H1 (cell line): ENCODE results near the gene RRN3. TPM values are rescaled to one million over a fixed set of nuclear protein-coding genes. Genes with fewer than 3 reads are reported as not detected.

Source experiments
- CTCF ChIA-PET: fragments of 300-600 bp; sonication (Branson Sonifier 250); formaldehyde crosslinking; loops from one replicate; lab custom pipeline; 2021; ENCODE audit not compliant: partially characterized antibody; lab: Charles Lee
- POLR2A ChIA-PET: fragments of 300-600 bp; sonication (Branson Sonifier 250); formaldehyde crosslinking; loops from one replicate; lab custom pipeline; 2021; ENCODE audit warnings: inconsistent platforms; ENCODE audit not compliant: partially characterized antibody; lab: Charles Lee
- DNase-seq, 2 experiments: peaks; one replicate each; pipeline versions ENCODE4 v3.0.0 to v3.0.0-alpha.2; 2010 to 2022; ENCODE audit warnings: low spot score in 2 of 2, low read depth in 1 of 2, mixed read lengths in 1 of 2
- FAIRE-seq: peaks from 2 replicates; lab custom pipeline; 2011; peaks lifted over from hg19 to GRCh38; lab: Jason Lieb, UNC
- H2AFZ ChIP-seq: 2 replicates; pipeline ENCODE4 v1.8.1; 2012; ENCODE audit warnings: low read length, inconsistent platforms
- H2AK5ac ChIP-seq: 2 replicates; pipeline ENCODE4 v1.6.1; 2013; ENCODE audit warnings: low read depth, low read length
- H2BK120ac ChIP-seq: replicated peaks from 2 replicates; pipeline ENCODE3; 2013; ENCODE audit warnings: low read depth, low read length, inconsistent platforms
- H2BK12ac ChIP-seq: 2 replicates; pipeline ENCODE4 v1.6.1; 2013; ENCODE audit warnings: low read depth, low read length
- H2BK15ac ChIP-seq: 2 replicates; pipeline ENCODE4 v1.6.1; 2013; ENCODE audit warnings: low read length
- H2BK20ac ChIP-seq: 2 replicates; pipeline ENCODE4 v1.6.1; 2013; ENCODE audit warnings: low read length
- H2BK5ac ChIP-seq: 2 replicates; pipeline ENCODE4 v1.6.1; 2013; ENCODE audit warnings: low read depth, low read length
- H3K14ac ChIP-seq: 2 replicates; pipeline ENCODE4 v1.6.1; 2013; ENCODE audit warnings: inconsistent platforms; ENCODE audit not compliant: insufficient read length
- H3K18ac ChIP-seq: 2 replicates; pipeline ENCODE4 v1.6.1; 2013; ENCODE audit warnings: low read length; ENCODE audit errors: extremely low read depth
- H3K23ac ChIP-seq: 2 replicates; pipeline ENCODE4 v1.6.1; 2013; ENCODE audit warnings: inconsistent platforms; ENCODE audit not compliant: insufficient read length
- H3K23me2 ChIP-seq: 2 replicates; pipeline ENCODE4 v1.6.1; 2013; ENCODE audit warnings: low read depth, low read length
- H3K27ac ChIP-seq: 2 replicates; pipeline ENCODE4 v1.6.1; 2011; ENCODE audit warnings: low read depth, low read length, inconsistent platforms
- H3K27me3 ChIP-seq, 4 experiments: replicated peaks in 1 of 4; 1 replicate in 1 of 4; 2 replicates in 3 of 4; pipeline versions ENCODE4 v1.6.1 to v1.8.1; 2011 to 2013; ENCODE audit warnings: low read length in 3 of 4, mild to moderate bottlenecking in 3 of 4, inconsistent platforms in 2 of 4, mixed read lengths in 2 of 4, moderate library complexity in 1 of 4; ENCODE audit not compliant: control insufficient read depth in 3 of 4, insufficient read depth in 3 of 4; ENCODE audit errors: extremely low read depth in 1 of 4
- H3K36me3 ChIP-seq, 4 experiments: 2 replicates each; pipeline versions ENCODE4 v1.6.1 to v1.8.1; 2011 to 2013; ENCODE audit warnings: mild to moderate bottlenecking in 4 of 4, low read length in 3 of 4, moderate library complexity in 2 of 4, control low read depth in 1 of 4, inconsistent platforms in 1 of 4; ENCODE audit not compliant: insufficient read depth in 4 of 4, control insufficient read depth in 2 of 4
- H3K4ac ChIP-seq: replicated peaks from 2 replicates; pipeline ENCODE3; 2013; ENCODE audit warnings: low read length, low read depth, mixed read lengths, inconsistent platforms; ENCODE audit not compliant: insufficient read length
- H3K4me1 ChIP-seq, 4 experiments: replicated peaks in 1 of 4; 1 replicate in 1 of 4; 2 replicates in 3 of 4; pipeline versions ENCODE4 v1.6.1 to v1.8.1; 2011 to 2013; ENCODE audit warnings: low read length in 3 of 4, inconsistent platforms in 2 of 4, mixed read lengths in 1 of 4; ENCODE audit not compliant: insufficient read depth in 4 of 4, control insufficient read depth in 3 of 4
- H3K4me2 ChIP-seq, 2 experiments: 2 replicates each; pipeline versions ENCODE4 v1.6.1 to v1.8.1; 2011 to 2013; ENCODE audit warnings: low read depth in 2 of 2, low read length in 2 of 2, control low read depth in 1 of 2, inconsistent platforms in 1 of 2, mild to moderate bottlenecking in 1 of 2; ENCODE audit not compliant: insufficient read depth in 1 of 2
- H3K4me3 ChIP-seq, 4 experiments: fragments of 200-600, 300-600 bp in 1 of 4; sonication (generic), shearing (Covaris generic), sonication (Bioruptor Twin) in 1 of 4; 2 replicates each; pipeline versions ENCODE4 v1.5.1 to v1.8.1; 2011 to 2016; ENCODE audit warnings: low read length in 4 of 4, low read depth in 3 of 4, control low read depth in 2 of 4, inconsistent platforms in 2 of 4, mild to moderate bottlenecking in 2 of 4, mixed read lengths in 1 of 4, moderate library complexity in 1 of 4; ENCODE audit not compliant: insufficient read depth in 2 of 4; ENCODE audit errors: extremely low read depth in 1 of 4
- H3K56ac ChIP-seq: replicated peaks from 2 replicates; pipeline ENCODE3; 2013; ENCODE audit warnings: low read depth, mild to moderate bottlenecking, mixed read lengths, low read length, inconsistent platforms; ENCODE audit not compliant: insufficient read length
- H3K79me1 ChIP-seq: 2 replicates; pipeline ENCODE4 v1.6.1; 2013; ENCODE audit warnings: low read depth, low read length, control low read depth
- H3K79me2 ChIP-seq, 2 experiments: 2 replicates each; pipeline versions ENCODE4 v1.6.1 to v1.8.1; 2012 to 2013; ENCODE audit warnings: low read length in 2 of 2, mild to moderate bottlenecking in 2 of 2, inconsistent platforms in 1 of 2; ENCODE audit not compliant: insufficient read depth in 2 of 2, control insufficient read depth in 1 of 2
- H3K9ac ChIP-seq, 4 experiments: replicated peaks in 1 of 4; 1 replicate in 1 of 4; 2 replicates in 3 of 4; pipeline versions ENCODE4 v1.6.1 to v1.8.1; 2011 to 2013; ENCODE audit warnings: low read depth in 3 of 4, low read length in 3 of 4, control low read depth in 2 of 4, mild to moderate bottlenecking in 2 of 4, moderate library complexity in 2 of 4, inconsistent platforms in 1 of 4; ENCODE audit errors: extremely low read depth in 1 of 4
- H3K9me3 ChIP-seq, 2 experiments: 2 replicates each; pipeline versions ENCODE4 v1.6.1 to v1.8.1; 2012 to 2013; ENCODE audit warnings: mild to moderate bottlenecking in 2 of 2, moderate library complexity in 2 of 2, control low read depth in 1 of 2, inconsistent platforms in 1 of 2, low read depth in 1 of 2, low read length in 1 of 2, mixed read lengths in 1 of 2; ENCODE audit not compliant: insufficient read depth in 2 of 2
- H4K20me1 ChIP-seq, 2 experiments: replicated peaks in 1 of 2; 2 replicates each; pipeline versions ENCODE3 to v1.8.1; 2011 to 2013; ENCODE audit warnings: inconsistent platforms in 2 of 2, low read length in 2 of 2, mild to moderate bottlenecking in 1 of 2; ENCODE audit not compliant: insufficient read depth in 2 of 2, control insufficient read depth in 1 of 2
- H4K5ac ChIP-seq: 2 replicates; pipeline ENCODE4 v1.6.1; 2013; ENCODE audit warnings: low read length, low read depth, mixed read lengths, inconsistent platforms; ENCODE audit not compliant: insufficient read length
- H4K8ac ChIP-seq: 2 replicates; pipeline ENCODE4 v1.8.0; 2013; ENCODE audit warnings: mild to moderate bottlenecking, moderate library complexity, low read length, inconsistent platforms; ENCODE audit not compliant: insufficient read depth; ENCODE audit errors: extremely low read depth
- H4K91ac ChIP-seq: replicated peaks from 2 replicates; pipeline ENCODE3; 2013; ENCODE audit warnings: low read length, mixed read lengths, inconsistent platforms; ENCODE audit not compliant: insufficient read length
- BACH1 ChIP-seq: IDR thresholded peaks from 2 replicates; pipeline ENCODE4 v1.6.1; 2012; ENCODE audit warnings: low read length, improper control_type of control experiment
- BRCA1 ChIP-seq: IDR thresholded peaks from 2 replicates; pipeline ENCODE4 v1.6.1; 2012; ENCODE audit warnings: low read depth, low read length, improper control_type of control experiment
- CBX8 ChIP-seq: fragments of 300-800, 300-1000 bp; sonication (generic); IDR thresholded peaks from 2 replicates; pipeline ENCODE4 v1.7.1; 2016; ENCODE audit warnings: low read depth, low read length, borderline replicate concordance
- EGR1 ChIP-seq: IDR thresholded peaks from 2 replicates; pipeline ENCODE4 v1.6.1; 2011; ENCODE audit warnings: low read depth, low read length, borderline replicate concordance
- FOSL1 ChIP-seq: IDR thresholded peaks from 2 replicates; pipeline ENCODE4 v1.6.1; 2011; ENCODE audit warnings: mild to moderate bottlenecking, low read depth, low read length, moderate library complexity; ENCODE audit not compliant: insufficient read depth
- KDM1A ChIP-seq: fragments of 200-600, 300-600 bp; sonication (generic); IDR thresholded peaks from 2 replicates; pipeline ENCODE4 v1.7.1; 2016; ENCODE audit warnings: mild to moderate bottlenecking, low read length, borderline replicate concordance
- KDM5A ChIP-seq: fragments of 200-600 bp; IDR thresholded peaks from 2 replicates; pipeline ENCODE4 v1.7.1; 2012; ENCODE audit warnings: mild to moderate bottlenecking, low read length, inconsistent platforms, mixed read lengths
- MAX ChIP-seq: IDR thresholded peaks from 2 replicates; pipeline ENCODE4 v1.6.1; 2012; ENCODE audit warnings: inconsistent platforms
- RBBP5 ChIP-seq: IDR thresholded peaks from 2 replicates; pipeline ENCODE4 v1.7.1; 2012; ENCODE audit warnings: low read depth, mild to moderate bottlenecking, inconsistent platforms, low read length, moderate library complexity, borderline replicate concordance
- SAP30 ChIP-seq: fragments of 300-600 bp; sonication (generic); IDR thresholded peaks from 2 replicates; pipeline ENCODE4 v1.7.1; 2012; ENCODE audit warnings: low read length, moderate library complexity, mild to moderate bottlenecking, inconsistent platforms; ENCODE audit not compliant: insufficient read depth, insufficient replicate concordance
- SIX5 ChIP-seq: IDR thresholded peaks from 2 replicates; pipeline ENCODE4 v1.6.1; 2011; ENCODE audit warnings: mild to moderate bottlenecking, low read depth, low read length
- TAF1 ChIP-seq: IDR thresholded peaks from 2 replicates; pipeline ENCODE4 v1.6.1; 2011; ENCODE audit warnings: mild to moderate bottlenecking, low read depth, low read length
- TBP ChIP-seq: IDR thresholded peaks from 2 replicates; pipeline ENCODE4 v1.6.1; 2011; ENCODE audit warnings: low read depth, low read length, improper control_type of control experiment
- WGBS, 2 experiments: shearing (Covaris generic) in 1 of 2; methylation state at CpG; one replicate each; pipeline versions ENCODE4 v1.1.6 to v1.1.7; 2013 to 2015; ENCODE audit warnings: low lambda C conversion rate in 2 of 2, mixed read lengths in 2 of 2, inconsistent platforms in 1 of 2, low coverage in 1 of 2, missing lambda C conversion rate in 1 of 2; ENCODE audit not compliant: insufficient replicate concordance in 2 of 2, insufficient coverage in 1 of 2, insufficient read length in 1 of 2; ENCODE audit errors: extremely low coverage in 1 of 2, missing lambda C conversion rate in 1 of 2; 5-methylcytosine and 5-hydroxymethylcytosine counted together
- polyA plus RNA-seq, 7 experiments: library from polyadenylated mRNA; depleted of rRNA in 3 of 7; stranded (reverse) in 5 of 7; unstranded in 2 of 7; fragments of >200 nt in 5 of 7; fragments of 200-250 nt in 2 of 7; gene quantifications; 1 replicate in 5 of 7; 2 replicates in 1 of 7; 4 replicates in 1 of 7; pipeline versions ENCODE4 v1.2.1 to v1.2.3, GENCODE V29; 2011 to 2013; ENCODE audit warnings: missing spikeins in 2 of 7, mixed read lengths in 2 of 7
- total RNA-seq: library from RNA; stranded (reverse); fragmentation: NEBNext Ultra II Directional; extraction: Animal tissue kit (Norgen Biotek cat#: 25700); gene quantifications from 2 replicates; pipeline ENCODE4 v1.2.1, GENCODE V29; 2021

RRN3 gene
- total and polyA plus RNA-seq, 2 of the 8 experiments (the other 6 are each of a cell fraction or from before 2014, with no cell fraction given), result 15.1 to 26.0 TPM

DNA sequence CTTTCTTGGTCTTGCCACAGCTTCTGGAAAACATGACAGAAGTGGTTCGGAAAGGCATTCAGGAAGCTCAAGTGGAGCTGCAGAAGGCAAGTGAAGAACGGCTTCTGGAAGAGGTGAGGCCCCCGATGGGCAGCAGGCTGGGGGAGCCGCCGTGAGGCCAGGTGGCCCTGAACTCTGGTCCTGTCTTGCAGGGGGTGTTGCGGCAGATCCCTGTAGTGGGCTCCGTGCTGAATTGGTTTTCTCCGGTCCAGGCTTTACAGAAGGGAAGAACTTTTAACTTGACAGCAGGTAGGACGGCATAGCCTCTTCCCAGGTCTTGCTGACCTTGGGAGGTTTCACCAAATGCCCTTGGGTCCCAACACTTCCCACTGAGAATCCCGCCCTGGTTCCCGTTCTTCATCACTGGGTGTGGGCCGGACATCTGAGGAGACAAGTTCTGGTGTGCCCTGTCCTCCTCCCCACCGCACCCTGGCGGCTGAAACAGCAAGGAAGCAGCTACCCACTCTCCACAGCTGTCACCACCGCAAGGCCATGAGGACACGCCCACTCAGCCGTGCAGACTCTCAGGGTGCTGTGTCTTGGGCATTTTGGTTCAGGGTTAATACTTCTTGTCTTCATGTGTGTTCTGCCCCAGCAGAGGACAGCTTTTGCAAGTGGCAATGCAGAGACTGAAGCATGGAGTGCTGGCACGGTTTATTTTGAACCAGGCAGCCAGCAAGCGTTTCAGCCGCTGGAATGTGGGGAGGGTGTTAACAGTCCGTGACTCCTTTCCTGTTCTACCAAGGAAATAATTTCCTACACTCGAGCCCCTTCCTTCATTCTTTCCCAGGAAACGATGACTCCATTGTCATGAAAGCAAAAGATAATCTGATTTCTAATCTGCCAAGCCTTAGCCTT is 59.6 kb downstream of the RRN3 start:
- POLR2A ChIA-PET, result no interaction called here
- Histone ChIP-seq H4K91ac (no peak overlapping the region), H3K79me1 (no peaks in the 10 kb centered on the region; the same call in 1 of the 2 replicates), H2BK20ac (no peak overlapping the region), H3K36me3 (peaks cover 20 to 72% (median 58%) of the 10 kb centered on the region in 4 experiments), H3K4me3 (no peak overlapping the region), H3K27me3 (no peaks in the 10 kb centered on the region), H2AFZ (no peak overlapping the region), H3K4ac (no peak overlapping the region), H2BK5ac (no peak overlapping the region), H3K23ac (no peak overlapping the region), H4K20me1 (peaks cover 0 to 4% of the 10 kb centered on the region in 2 experiments), H3K14ac (no peak overlapping the region), H2BK120ac (no peak overlapping the region), H3K4me2 (no peak overlapping the region), H4K5ac (no peak overlapping the region), H3K9me3 (no peaks in the 10 kb centered on the region), H3K79me2 (no peaks in the 10 kb centered on the region), H2AK5ac (no peak overlapping the region), H3K18ac (no peak overlapping the region), H3K23me2 (no peaks in the 10 kb centered on the region), H2BK15ac (no peak overlapping the region), H3K9ac (no peak overlapping the region), H4K8ac (no peak overlapping the region), H3K27ac (no peak overlapping the region), H2BK12ac (no peak overlapping the region), H3K4me1 (no peaks in the 10 kb centered on the region), H3K56ac (no peak overlapping the region)
- no peak for FAIRE-seq
- DNase-seq, result no peak
- 92% methylated on average over 23 of the region's 23 CpGs; no CpG with 5 or more reads in 1 of the 2 experiments for WGBS, 2 experiments
- CTCF ChIA-PET, result interaction anchor here (0.7 to 1.0 kb wide), 3 partner anchors 9 to 45 kb away, joined by 3 read pairs; no protein-coding TSS in a partner anchor
- no peak for TF ChIP-seq KDM1A
- TF ChIP-seq TBP, result no peak
- TF ChIP-seq SAP30, result no peak
- TF ChIP-seq TAF1, result no peak
- no peak for TF ChIP-seq EGR1
- TF ChIP-seq KDM5A, result no peak
- no peak for TF ChIP-seq BACH1
- no peak for TF ChIP-seq SIX5
- no peak for TF ChIP-seq CBX8
- TF ChIP-seq BRCA1, result no peak
- no peak for TF ChIP-seq FOSL1
- no peak for TF ChIP-seq MAX
- TF ChIP-seq RBBP5, result no peak
